Stimulated activated CD4-positive, alpha-beta T cell treated with anti-CD3 and anti-CD28 coated beads, Interleukin-1b, Interleukin-23, amount 100 ng/mL, for 1 hour (primary cell): ENCODE results near the gene CHI3L1.

Source experiments
- DNase-seq, 2 donors: peaks; one replicate each; pipeline ENCODE4 v3.0.0-alpha.2; 2020; ENCODE audit warnings: low read depth in 2 of 2

Gene CHI3L1

DNA sequence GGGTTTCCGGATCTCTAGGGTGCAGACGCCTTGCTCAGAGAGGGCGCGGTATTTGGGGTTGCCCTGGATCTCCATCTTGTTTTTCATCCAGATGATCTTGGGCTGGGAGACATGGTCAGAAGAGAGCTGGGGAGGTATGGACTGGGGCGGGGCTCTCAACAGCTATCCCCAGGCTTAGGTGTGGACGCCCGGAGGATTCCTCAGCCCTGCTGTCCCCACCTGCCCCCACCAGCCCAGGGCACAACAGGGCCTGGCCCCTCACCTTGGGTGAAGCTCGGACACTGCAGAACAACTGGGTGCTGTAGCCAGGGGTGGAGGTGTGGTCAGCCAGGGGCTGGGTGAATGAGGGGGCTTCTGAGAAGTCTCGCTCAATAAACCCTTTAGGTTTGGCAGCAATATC lies 17.5 kb downstream of the CHI3L1 start:
- DNase-seq: no peak

DNA sequence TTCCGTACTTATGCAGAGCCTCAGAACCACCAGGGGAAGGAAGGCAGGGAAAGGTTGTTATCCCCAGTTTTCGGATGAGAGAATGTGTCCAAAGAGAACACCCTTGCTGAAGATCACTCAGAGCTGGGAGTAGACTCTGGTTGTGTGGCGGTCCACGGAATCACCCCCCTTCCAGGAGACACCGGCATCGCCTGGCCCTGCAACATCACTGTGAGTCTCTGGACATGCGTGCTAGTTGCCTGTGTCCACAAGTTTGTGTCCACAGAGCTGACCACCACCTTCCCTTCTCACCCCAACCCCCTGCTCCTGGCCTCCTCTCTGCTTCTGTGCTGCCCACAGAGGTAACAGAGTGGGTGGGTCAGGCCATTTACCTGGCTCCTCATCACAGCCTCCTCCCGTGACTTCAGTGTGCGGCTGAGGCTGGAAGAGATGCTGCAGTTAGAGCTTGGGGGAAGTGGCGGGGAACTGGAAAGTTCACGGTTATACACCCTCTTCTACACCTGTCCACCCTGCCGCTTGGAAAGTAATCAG lies 18.2 kb downstream of the CHI3L1 start:
- DNase-seq: no peak

DNA sequence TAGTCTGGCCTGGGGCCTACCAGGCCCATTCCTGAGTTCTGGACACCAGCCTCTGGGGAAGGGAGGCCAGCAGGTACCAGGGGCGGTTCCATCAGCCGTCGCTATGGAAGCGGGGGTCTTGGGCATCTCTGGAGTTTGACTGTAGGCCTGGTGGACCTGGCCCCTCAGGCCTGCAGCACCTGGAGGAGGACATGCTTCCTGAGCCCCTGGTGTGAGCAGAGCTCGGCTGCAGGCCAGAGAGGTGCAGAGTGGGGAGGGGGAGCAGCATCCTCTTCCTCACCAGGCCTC lies 18.6 kb downstream of the CHI3L1 start:
- DNase-seq: no peak

DNA sequence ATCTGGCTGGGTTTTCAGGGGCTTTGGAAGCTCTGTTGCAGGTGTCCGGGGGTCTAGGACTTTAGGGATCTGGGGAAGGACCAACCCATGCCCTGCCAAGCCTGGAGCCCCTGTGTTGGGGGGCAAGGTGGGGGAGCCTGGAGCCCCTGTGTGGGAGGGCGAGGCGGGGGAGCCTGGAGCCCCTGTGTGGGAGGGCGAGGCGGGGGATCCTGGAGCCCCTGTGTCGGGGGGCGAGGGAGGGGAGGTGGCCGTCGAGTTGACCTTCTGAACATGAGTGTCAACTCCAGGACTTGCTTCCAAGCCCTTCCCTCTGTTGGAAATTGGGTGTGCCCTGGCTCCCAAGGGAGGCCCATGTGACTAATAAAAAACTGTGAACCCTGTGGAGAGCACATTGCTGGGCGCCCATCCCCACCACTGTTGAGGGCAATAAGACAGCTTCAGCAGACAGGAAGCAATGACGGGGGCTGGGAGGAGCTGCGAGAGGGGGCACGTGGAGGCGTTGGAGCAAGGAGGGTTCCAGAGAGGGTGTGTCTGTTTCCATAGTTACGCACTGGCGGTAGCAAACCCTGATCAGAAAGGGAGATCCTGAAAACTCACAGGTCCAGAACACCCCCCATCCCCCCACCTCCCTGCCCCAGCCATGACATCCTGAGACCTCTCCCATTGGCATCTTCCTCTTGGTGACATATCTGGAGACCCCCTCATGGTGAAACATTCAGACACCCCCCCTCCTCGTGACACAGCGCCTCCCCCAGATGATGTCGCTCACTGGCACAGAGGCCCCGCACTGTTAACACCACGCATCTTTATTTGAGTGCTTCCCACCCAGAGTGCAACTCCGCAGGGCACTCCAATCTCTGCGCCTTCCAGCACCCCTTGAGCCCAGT lies 19.2 kb downstream of the CHI3L1 start:
- no peak for DNase-seq

DNA sequence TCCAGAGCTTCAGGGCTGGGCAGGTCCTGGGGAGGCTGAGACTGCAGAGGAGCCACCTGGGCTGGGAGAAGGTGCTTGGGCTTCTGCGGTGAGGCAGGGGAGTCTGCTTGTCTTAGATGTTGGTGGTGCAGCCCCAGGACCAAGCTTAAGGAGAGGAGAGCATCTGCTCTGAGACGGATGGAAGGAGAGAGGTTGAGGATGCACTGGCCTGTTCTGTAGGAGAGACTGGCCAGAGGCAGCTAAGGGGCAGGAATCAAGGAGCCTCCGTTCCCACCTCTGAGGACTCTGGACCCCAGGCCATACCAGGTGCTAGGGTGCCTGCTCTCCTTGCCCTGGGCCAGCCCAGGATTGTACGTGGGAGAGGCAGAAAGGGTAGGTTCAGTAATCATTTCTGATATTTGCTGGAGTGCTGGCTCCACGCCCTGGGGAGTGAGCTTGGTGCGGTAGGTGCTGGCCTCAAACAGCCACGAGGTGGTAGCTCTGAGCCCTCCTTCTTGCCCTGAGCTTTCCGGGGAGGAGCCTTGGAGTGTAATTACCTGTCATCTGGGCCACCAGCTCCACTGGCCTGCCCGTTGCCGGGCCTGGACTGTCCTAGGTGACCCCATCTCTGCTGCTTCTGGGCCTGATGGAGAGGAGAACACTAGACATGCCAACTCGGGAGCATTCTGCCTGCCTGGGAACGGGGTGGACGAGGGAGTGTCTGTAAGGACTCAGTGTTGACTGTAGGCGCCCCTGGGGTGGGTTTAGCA lies 20.1 kb downstream of the CHI3L1 start:
- DNase-seq: no peak

DNA sequence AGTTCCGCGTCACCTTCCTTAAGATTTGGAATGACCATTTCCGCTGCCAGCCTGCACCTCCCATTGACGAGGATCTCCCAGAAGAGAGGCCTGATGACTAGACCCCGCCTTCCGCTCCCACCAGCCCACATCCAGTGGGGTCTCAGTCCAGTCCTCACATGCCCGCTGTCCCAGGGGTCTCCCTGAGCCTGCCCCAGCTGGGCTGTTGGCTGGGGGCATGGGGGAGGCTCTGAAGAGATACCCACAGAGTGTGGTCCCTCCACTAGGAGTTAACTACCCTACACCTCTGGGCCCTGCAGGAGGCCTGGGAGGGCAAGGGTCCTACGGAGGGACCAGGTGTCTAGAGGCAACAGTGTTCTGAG lies 20.7 kb downstream of the CHI3L1 start:
- DNase-seq: no peak

DNA sequence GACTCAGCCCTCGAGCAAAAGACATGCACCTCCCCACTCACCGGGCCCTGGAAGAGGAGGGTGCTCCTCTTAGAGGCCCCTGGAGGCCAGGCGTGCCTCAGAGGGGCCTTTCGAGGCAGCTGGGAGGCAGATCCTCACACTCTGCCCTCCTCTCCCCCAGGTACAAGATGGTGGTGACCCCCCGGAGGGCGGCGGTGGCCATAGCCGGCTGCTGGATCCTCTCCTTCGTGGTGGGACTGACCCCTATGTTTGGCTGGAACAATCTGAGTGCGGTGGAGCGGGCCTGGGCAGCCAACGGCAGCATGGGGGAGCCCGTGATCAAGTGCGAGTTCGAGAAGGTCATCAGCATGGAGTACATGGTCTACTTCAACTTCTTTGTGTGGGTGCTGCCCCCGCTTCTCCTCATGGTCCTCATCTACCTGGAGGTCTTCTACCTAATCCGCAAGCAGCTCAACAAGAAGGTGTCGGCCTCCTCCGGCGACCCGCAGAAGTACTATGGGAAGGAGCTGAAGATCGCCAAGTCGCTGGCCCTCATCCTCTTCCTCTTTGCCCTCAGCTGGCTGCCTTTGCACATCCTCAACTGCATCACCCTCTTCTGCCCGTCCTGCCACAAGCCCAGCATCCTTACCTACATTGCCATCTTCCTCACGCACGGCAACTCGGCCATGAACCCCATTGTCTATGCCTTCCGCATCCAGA lies 21.3 kb downstream of the CHI3L1 start:
- DNase-seq: no peak

DNA sequence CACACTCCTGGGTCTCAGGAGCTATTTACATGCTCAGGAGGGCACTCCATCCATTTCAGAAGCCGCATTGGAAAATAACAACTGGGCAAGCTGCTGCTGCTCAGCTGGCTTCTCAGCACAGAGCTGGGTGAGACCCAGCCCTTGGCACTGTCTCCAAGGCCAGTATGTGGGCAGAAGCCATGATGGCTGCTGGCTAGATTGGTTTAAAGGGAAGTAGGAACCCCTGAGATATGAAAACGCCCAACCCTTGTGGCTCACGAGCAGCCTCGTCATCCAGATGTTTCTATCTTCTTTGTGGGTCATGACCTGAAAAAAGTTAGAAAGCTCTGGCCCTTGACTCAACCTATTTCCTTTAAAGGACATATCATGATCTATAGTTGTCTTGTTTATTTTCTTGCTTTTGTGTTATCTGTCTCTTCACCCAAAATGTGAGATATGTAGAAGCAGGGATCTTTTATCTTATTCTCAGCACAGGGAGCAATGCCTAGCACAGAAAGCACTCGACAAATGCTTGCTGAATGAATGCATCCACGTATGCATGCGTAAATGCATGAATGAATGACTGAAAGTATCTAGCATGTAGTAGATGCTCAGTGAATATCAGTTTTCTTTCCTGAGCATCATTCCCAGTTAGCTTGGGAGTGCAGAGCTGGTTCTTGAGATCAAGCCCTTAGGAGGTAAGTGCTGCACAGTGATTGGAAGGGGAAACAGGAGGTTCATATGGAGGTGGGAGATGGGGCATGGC lies 22.4 kb downstream of the CHI3L1 start:
- DNase-seq: no peak

DNA sequence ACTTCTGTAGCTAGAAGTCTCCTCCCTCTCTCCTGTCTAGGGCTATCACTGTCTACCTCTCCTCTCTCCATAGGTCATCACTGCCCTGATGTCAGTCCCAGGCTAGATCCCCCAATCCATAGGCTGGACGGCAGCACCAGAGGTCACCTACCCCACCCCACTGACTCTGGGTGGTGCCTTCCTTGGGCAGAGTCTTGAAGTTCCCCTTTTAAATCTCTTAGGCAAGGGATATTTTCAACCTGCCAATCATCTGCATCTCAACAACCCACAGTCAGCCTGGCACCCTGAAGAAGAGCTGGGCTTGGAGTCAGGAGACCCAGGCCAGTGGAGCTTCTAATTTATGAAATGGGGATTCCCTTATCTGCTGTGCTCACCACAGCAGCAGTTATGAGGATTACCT lies 24.1 kb downstream of the CHI3L1 start:
- no peak for DNase-seq

DNA sequence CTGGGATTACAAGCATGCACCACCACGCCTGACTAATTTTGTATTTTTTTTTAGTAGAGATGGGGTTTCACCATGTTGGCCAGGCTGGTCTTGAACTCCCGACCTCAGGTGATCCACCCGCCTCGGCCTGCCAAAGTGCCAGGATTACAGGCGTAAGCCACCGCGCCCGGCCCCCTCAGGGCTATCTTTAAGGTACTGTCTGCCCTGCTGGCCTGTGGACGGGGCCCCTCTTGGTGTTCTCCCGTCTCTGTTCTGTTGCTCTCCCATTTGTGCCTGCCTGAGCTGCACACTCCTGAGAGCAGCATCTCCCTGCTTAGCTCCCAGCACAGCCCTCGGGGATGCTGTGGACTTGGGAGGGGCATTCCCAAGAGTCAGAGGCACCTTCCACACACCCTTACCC lies 24.8 kb downstream of the CHI3L1 start:
- DNase-seq: no peak

DNA sequence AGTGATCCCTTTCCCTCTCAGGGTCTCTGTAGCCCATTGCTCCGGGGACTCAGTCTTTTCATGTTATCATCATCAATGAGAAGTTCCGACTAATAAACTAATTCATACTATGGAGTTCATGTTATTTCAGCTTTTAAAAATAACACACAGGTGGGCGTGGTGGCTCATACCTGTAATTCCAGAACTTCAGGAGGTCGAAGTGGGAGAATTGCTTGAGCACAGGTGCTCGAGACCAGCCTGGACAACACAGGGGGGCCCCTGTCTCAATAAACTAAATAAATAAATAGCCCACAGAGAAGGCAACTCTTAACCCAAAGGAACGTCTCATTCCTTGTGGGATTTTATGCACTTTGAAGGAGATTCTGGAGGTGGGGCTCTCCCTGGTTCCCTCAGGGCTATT lies 25.3 kb downstream of the CHI3L1 start:
- DNase-seq: no peak

DNA sequence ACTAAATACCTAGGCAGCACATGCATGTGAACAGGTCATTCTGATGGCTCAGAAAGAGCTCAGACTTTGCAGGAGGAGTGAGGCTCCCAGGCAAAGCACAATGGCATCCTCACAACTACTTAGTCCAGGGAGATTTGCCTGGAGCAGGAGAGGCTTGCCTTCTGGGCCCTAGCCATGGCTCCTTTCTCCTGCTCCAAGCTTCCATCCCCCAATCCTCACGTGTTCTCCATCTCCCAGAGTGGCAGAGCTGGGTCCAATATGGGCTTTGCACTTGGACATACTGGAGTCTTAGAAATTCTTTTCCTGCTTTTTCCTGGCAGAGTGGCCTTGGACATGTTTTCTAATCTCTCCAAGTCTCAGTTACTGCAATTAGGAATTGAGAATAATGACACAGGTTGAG lies 26.7 kb downstream of the CHI3L1 start:
- no peak for DNase-seq

DNA sequence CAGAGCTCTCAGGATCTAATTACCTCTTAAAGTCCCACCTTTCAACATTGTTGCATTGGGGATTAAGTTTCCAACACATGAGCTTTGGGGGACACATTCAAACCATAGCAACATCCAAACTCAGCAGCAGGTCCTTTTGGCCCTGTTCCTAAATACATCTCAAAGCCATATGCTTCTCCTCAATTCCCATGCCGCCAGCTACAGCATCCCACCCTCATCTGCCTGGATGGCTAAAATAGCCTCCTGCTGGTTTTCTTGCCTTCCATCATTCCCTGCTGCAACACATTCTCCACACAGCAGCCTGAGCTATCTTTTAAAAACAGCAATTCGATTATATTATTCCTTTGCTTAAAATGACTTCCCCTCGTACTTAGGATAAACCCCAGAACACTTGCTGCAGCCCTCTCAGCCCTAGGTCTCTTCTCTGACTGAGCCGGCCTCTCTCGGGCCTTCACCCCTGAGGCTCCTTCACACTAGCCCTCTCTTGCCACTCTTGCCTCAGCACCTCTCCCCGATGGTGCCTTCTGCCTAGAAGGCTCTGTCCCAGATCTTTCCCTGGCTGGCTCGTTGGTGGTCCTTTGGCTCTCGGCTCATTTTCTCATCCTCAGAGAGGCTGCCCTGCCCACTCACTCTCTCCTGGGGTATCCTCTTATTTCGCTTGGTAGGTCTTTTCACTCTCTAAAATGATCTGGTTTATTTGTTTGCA lies 27.4 kb downstream of the CHI3L1 start:
- DNase-seq: no peak

DNA sequence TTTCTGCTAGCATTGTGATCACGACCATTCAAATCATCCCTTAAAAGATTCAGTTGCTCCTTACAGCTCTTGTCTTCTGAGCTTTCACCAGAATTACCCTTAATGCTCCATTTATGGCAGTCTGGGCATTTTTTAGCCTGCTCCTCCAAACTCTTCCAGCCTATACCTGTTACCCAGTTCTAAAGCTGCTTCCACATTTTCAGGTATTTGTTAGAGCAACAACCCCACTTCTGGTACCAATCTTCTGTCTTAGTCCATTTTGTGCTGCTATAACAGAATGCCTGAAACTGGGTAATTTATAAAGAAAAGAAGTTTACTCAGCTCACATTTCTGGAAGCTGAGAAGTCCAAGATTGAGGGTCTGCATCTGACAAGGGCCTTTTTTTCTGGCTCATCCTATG lies 28.1 kb downstream of the CHI3L1 start:
- DNase-seq: no peak

DNA sequence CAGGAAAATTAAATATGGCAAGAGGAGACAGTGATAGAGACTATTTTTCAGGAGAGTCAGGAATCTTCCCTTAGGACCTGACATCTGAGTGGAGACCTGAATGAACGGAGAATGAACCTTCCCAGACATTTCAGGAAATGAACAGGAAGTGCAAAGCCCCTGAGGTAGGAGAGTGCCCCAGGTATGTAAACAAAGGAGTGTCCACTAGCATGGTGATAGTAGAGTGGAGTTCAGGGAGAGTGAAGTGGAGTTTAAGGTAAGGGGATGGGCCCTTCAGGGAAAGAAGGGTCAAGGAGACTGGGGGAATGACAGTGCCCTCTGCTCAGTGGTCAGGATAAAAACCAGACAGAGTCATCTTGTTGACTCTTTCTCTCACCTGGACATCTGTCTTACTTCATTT lies 30.2 kb downstream of the CHI3L1 start:
- DNase-seq: no peak

DNA sequence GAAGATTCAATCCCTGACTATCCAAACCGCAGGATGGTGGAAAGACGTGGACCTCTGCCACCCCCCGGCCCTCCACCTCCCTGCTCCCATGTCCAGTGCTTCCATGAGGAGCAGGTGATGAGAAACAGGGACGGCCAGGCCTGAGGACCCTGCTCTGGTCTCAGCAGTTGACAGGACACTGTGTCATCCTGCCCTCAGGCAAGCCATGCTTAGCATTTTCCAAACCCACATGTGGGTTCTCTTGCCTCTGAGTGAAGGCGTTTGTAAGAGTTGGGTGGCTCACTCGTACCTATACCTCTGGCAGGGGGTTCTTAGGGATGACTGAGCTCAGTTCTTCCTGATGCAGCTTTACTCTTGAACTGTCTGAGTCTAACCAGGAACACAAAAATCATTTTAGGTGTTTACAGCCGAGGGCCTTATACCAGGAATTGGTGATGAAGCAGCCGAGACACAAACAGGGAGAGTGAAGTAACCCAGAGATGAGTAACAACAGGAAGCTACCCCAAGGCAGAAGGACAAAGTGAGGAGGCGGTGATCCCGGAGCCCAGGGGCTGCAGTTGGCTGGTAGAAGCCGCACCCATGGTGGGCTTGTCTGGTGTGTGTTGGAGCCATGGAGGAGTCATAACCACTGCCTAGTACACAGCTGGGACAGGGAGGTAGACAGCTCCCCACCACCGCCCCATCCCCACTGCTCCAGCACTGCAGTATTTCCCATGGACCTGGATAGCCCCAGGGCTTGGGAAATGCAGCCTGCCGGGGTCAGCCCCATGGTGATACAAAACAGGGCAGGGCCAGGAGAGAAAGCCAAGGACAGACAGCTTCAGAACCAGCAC lies 32.3 kb downstream of the CHI3L1 start:
- DNase-seq: no peak

DNA sequence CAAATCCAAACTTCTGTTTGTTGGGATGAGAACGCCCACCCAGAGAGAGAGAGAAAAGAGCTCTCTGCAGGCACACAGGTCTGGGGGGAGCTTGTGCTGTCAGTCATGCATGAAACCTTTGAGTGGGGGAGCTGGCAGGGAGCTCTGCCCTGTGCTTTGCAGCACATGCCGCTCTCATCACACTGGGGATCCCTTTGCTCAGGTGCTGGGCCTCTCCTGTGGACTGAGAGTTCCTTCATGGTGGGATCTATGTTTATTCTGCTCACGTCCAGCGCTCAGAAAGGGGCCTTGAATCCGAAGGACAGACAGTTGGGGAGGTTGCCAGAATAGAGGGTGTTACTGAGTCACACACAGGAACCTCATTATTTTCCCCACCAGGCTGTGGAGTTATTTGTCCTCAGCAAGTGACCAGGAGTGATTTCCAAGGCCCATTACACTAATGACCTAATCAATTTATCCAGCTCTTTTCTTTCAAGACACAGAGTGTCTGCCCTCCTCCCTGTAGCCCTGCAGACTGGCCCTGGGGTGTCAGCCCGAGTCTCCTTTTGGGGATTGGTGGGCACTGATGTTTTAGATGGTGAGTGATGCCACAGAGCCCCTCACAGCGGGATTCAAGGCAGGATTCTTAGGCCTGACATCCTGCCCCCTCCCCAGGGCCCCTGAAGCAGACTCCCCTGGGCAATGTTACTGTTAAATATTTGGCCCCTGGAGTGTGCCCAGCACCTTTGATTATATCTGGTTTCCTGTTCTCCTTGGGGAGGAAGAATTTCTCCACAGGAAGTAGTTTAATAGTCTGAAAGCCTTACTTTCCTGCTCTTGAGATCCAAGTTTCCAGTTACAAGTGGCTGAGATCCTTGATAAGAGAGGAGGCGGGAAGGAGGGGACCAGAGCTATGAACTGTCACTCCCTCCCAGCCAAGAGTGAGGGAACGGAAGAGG lies 33.2 kb downstream of the CHI3L1 start:
- no peak for DNase-seq

DNA sequence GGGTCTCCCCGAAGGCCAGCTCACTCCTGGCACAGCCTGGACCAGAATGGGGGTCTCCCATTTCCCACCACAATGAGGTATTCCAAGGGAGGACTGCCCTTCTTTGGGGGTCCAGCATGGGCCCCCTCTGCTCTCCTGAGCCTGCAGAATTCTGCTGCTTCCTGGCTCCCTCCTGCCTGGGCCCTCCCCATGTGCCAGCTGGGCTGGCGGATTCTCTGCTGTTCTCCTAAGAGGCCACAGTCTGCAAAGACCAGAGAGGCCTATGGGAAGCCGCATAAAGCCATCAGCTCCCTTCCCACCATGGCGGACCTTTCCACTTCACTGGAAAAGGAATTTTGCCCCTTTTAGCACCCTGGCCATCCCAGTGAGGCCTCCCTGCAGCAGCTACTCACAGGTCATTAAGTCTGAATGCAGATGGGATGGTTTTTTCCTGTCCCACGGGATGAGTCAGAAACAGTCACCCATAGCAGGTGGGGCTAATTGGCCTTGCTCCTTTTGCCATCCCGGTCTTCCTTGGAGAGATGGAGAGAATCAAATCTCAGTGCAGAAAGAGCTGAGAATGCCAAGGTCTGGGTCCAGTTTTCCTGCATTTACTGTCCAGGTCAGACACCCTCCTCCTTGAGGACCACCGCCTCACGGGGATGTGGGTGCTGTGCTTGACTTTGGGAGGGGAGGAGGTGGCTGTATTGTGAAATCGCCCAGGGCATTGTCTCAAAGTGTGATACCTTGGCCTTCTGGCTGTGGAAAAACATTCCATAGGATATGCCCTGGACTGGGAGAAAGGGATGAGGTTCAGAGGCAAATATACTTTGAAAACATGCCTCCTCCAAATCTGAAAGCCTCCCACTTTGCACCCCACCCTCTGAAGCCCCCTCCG lies 34.1 kb downstream of the CHI3L1 start:
- DNase-seq: no peak
